ENCODE measurements around the gene ZNF493. TPM values are rescaled to one million over a fixed set of nuclear protein-coding genes. Genes with fewer than 3 reads are reported as not detected.

Gene ZNF493
- total RNA-seq, 1 experiment from 2014 or later, result 26.4 TPM

DNA sequence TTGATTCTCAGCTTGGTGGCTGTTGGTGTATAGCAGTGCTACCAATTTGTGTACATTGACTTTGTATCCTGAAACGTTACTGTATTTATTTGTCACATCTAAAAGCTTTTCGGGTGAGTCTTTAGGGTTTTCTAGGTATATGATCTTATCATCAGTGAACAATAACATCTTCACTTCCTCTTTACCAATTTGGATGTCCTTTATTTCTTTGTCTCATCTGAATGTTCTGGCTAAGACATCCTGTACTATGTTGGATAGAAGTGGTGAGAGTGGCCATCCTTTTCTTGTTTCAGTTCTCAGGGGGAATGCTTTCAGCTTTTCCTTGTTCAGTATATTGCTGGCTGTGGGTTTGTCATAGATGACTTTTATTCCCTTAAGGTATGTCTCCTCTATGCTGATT lies 44.1 kb upstream of the ZNF493 start:
- Histone ChIP-seq H2BK15ac (ENCODE audit: low read depth, low read length) (no peak overlapping the region), H3K23me2 (ENCODE audit: insufficient read length, low read depth, low read length, poor library complexity, severe bottlenecking) (no peaks in the 10 kb centered on the region), H3K9me3 (ENCODE audit: control insufficient read depth, low read depth, low read length) (peaks cover 6% of the 10 kb centered on the region), H4K20me1 (ENCODE audit: control insufficient read depth, insufficient read depth, insufficient read length) (no peaks in the 10 kb centered on the region), H3K4me2 (ENCODE audit: insufficient read depth, insufficient read length, low read length) (no peak overlapping the region), H2BK120ac (ENCODE audit: low read depth, low read length, poor library complexity, severe bottlenecking) (no peak overlapping the region), H2AK5ac (ENCODE audit: insufficient read length, low read length) (no peak overlapping the region), H3K79me1 (ENCODE audit: insufficient read depth, low read depth, low read length, poor library complexity, severe bottlenecking) (no peaks in the 10 kb centered on the region), H2AFZ (ENCODE audit: low read length) (no peak overlapping the region), H3K9ac (ENCODE audit: extremely low read depth, insufficient read length, low read length) (no peak overlapping the region), H3K27me3 (ENCODE audit: insufficient read depth, low read length) (no peaks in the 10 kb centered on the region), H2BK12ac (ENCODE audit: insufficient read length, low read depth, low read length) (no peak overlapping the region), H3K4ac (ENCODE audit: low read depth, low read length) (no peak overlapping the region), H3T11ph (ENCODE audit: low read length) (no peak overlapping the region), H3K14ac (ENCODE audit: insufficient read depth, low read length) (no peak overlapping the region), H4K5ac (ENCODE audit: insufficient read length, low read depth, low read length) (no peak overlapping the region), H4K8ac (replicated peaks; ENCODE audit: insufficient read length, low read depth, low read length) (no peak overlapping the region), H3K18ac (ENCODE audit: insufficient read length, low read depth, low read length) (no peak overlapping the region), H3K4me1 (ENCODE audit: insufficient read depth, low read length) (no peaks in the 10 kb centered on the region), H3K23ac (ENCODE audit: insufficient read length, low read depth, low read length) (no peak overlapping the region), H3K56ac (ENCODE audit: insufficient read length, low read depth, low read length) (no peak overlapping the region), H2BK20ac (ENCODE audit: low read depth, low read length, poor library complexity, severe bottlenecking) (no peak overlapping the region), H3K27ac (ENCODE audit: insufficient read length, low read depth, low read length) (no peak overlapping the region), H2BK5ac (ENCODE audit: insufficient read length, low read length) (no peak overlapping the region), H4K91ac (ENCODE audit: insufficient read length, low read depth, low read length) (no peak overlapping the region), H3K79me2 (ENCODE audit: insufficient read depth, low read length) (no peaks in the 10 kb centered on the region)
- no peak for DNase-seq
- no peaks in the 10 kb centered on the region for H3K4me1 Mint-ChIP-seq
- H3K4me3 Mint-ChIP-seq, result no peak overlapping the region
- peaks cover 0 to 12% (median 8%) of the 10 kb centered on the region in 3 experiments; a peak in 6 of 7 replicates for H3K36me3 Mint-ChIP-seq (ENCODE audit: insufficient read depth in 1 of 3, low read depth in 3 of 3)
- no peak overlapping the region for H3K27ac Mint-ChIP-seq
- peaks cover 13 to 29% of the 10 kb centered on the region in 2 experiments for H3K9me3 Mint-ChIP-seq
- TF ChIP-seq, protein P1, sequence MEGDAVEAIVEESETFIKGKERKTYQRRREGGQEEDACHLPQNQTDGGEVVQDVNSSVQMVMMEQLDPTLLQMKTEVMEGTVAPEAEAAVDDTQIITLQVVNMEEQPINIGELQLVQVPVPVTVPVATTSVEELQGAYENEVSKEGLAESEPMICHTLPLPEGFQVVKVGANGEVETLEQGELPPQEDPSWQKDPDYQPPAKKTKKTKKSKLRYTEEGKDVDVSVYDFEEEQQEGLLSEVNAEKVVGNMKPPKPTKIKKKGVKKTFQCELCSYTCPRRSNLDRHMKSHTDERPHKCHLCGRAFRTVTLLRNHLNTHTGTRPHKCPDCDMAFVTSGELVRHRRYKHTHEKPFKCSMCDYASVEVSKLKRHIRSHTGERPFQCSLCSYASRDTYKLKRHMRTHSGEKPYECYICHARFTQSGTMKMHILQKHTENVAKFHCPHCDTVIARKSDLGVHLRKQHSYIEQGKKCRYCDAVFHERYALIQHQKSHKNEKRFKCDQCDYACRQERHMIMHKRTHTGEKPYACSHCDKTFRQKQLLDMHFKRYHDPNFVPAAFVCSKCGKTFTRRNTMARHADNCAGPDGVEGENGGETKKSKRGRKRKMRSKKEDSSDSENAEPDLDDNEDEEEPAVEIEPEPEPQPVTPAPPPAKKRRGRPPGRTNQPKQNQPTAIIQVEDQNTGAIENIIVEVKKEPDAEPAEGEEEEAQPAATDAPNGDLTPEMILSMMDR (conservative IDR thresholded peaks at IDR 0.05), result no peak
- no CpG with 5 or more reads among the region's 2 CpGs for WGBS (ENCODE audit: extremely low coverage, insufficient read length, low lambda C conversion rate)
- no peaks in the 10 kb centered on the region for H3K27me3 Mint-ChIP-seq (ENCODE audit: low read depth)
